HepG2 (cell line): ENCODE data around the gene VAT1L. TPM values are rescaled to one million over a fixed set of nuclear protein-coding genes. Genes with fewer than 3 reads are reported as not detected.

Source experiments
- AHDC1 ChIP-seq: sonication (generic); formaldehyde crosslinking; IDR thresholded peaks from 2 replicates; pipeline ENCODE4 v1.5.1; 2020; ENCODE audit warnings: mild to moderate bottlenecking, missing genetic modification reagents, borderline replicate concordance
- ARNTL ChIP-seq: sonication (generic); formaldehyde crosslinking; IDR thresholded peaks from 2 replicates; pipeline ENCODE4 v1.4.0; 2020; ENCODE audit warnings: mild to moderate bottlenecking, missing genetic modification reagents
- FOXO1 ChIP-seq: sonication (generic); formaldehyde crosslinking; IDR thresholded peaks from 2 replicates; pipeline ENCODE4 v1.4.0; 2020; ENCODE audit warnings: missing genetic modification reagents
- FOXP4 ChIP-seq: sonication (generic); formaldehyde crosslinking; IDR thresholded peaks from 2 replicates; pipeline ENCODE4 v1.4.0; 2020; ENCODE audit warnings: missing genetic modification reagents
- HCFC1 ChIP-seq: fragments of 150-350 bp; IDR thresholded peaks from 2 replicates; pipeline ENCODE4 v1.6.1; 2014; ENCODE audit warnings: low read depth, low read length
- KAT7 ChIP-seq: IDR thresholded peaks from 2 replicates; pipeline ENCODE4 v1.6.1; 2018; ENCODE audit warnings: borderline replicate concordance, missing compliant biosample characterization
- NFE2L2 ChIP-seq: fragments of 150-350 bp; IDR thresholded peaks from 2 replicates; pipeline ENCODE4 v1.6.1; 2014; ENCODE audit warnings: low read length
- NR1H2 ChIP-seq: sonication (generic); formaldehyde crosslinking; IDR thresholded peaks from 2 replicates; pipeline ENCODE4 v1.8.1; 2022; ENCODE audit warnings: low read depth, missing genetic modification reagents, borderline replicate concordance
- PITX1 ChIP-seq: sonication (generic); formaldehyde crosslinking; IDR thresholded peaks from 2 replicates; pipeline ENCODE4 v1.5.1; 2020; ENCODE audit warnings: mild to moderate bottlenecking, missing genetic modification reagents
- RBM39 ChIP-seq: fragments of 200-400 bp; formaldehyde crosslinking; IDR thresholded peaks from one replicate; pipeline ENCODE4 v1.6.1; 2018; ENCODE audit warnings: antibody characterized with exemption, mild to moderate bottlenecking, low read depth, low read length; ENCODE audit not compliant: poor library complexity, severe bottlenecking
- REXO4 ChIP-seq: sonication (generic); formaldehyde crosslinking; IDR thresholded peaks from 2 replicates; pipeline ENCODE4 v1.8.0; 2022; ENCODE audit warnings: missing genetic modification reagents, mild to moderate bottlenecking, borderline replicate concordance
- SMAD9 ChIP-seq: sonication (generic); formaldehyde crosslinking; IDR thresholded peaks from 2 replicates; pipeline ENCODE4 v1.5.1; 2020; ENCODE audit warnings: mild to moderate bottlenecking, missing genetic modification reagents
- ZNF567 ChIP-seq: sonication (generic); formaldehyde crosslinking; IDR thresholded peaks from 2 replicates; pipeline ENCODE4 v1.8.1; 2023; ENCODE audit warnings: mild to moderate bottlenecking, missing genetic modification reagents, borderline replicate concordance
- ZNF746 ChIP-seq: sonication (generic); formaldehyde crosslinking; IDR thresholded peaks from 2 replicates; pipeline ENCODE4 v1.8.0; 2022; ENCODE audit warnings: mild to moderate bottlenecking, missing genetic modification reagents
- polyA plus RNA-seq, 8 experiments: library from polyadenylated mRNA; depleted of rRNA in 3 of 8; stranded (reverse) in 7 of 8; unstranded in 1 of 8; fragments of >200 nt; fragmentation: Illumina TruSeq in 4 of 8; extraction: Trizol in 4 of 8; gene quantifications; 2 replicates each; pipeline versions ENCODE4 v1.2.1 to v1.2.3, GENCODE V29; 2011 to 2016; ENCODE audit warnings: low read depth in 4 of 8, missing spikeins in 1 of 8, mixed read lengths in 1 of 8; ENCODE audit not compliant: insufficient read depth in 1 of 8
- total RNA-seq, 5 experiments: library from RNA; depleted of rRNA; stranded (reverse); fragments of >200 nt; fragmentation: Illumina TruSeq; extraction: Trizol; gene quantifications; 2 replicates each; pipeline ENCODE4 v1.2.3, GENCODE V29; 2016; ENCODE audit warnings: low read depth in 1 of 5
- TF ChIP-seq, protein P1 (sequence below): sonication (generic); formaldehyde crosslinking; IDR thresholded peaks from 2 replicates; pipeline ENCODE4 v1.8.1; 2023; ENCODE audit warnings: mild to moderate bottlenecking, missing genetic modification reagents, borderline replicate concordance
- TF ChIP-seq, protein P2 (sequence below): sonication (generic); IDR thresholded peaks from 2 replicates; pipeline ENCODE4 v1.6.1; 2016; ENCODE audit warnings: low read depth, borderline replicate concordance
- TF ChIP-seq, protein P3 (sequence below): sonication (generic); formaldehyde crosslinking; IDR thresholded peaks from 2 replicates; pipeline ENCODE4 v1.5.1; 2020; ENCODE audit warnings: missing genetic modification reagents, mild to moderate bottlenecking, borderline replicate concordance

Gene VAT1L
- total and polyA plus RNA-seq, 2 of the 13 experiments (the other 11 are each of a cell fraction or from before 2014, with no cell fraction given) = not detected

GRCh38 chr16:77785373-77785764, 3.0 kb upstream of the VAT1L start (continued):
- TF ChIP-seq AHDC1 (CRISPR knock-in tag) (peak; percentile 59; the same call in 1 of the 2 replicates), PITX1 (peak; percentile 37; the same call in 1 of the 2 replicates), SMAD9 (CRISPR knock-in tag) (no peak), HCFC1 (no peak), REXO4 (no peak), FOXO1 (CRISPR knock-in tag) (no peak), ZNF746 (CRISPR knock-in tag) (no peak), ARNTL (CRISPR knock-in tag) (no peak), KAT7 (CRISPR knock-in tag) (no peak), NFE2L2 (no peak), RBM39 (no peak), NR1H2 (no peak), FOXP4 (CRISPR knock-in tag) (0 out of 2 replicates have a peak, but pooled peaks have one; percentile 25), ZNF567 (CRISPR knock-in tag) (no peak)
- TF ChIP-seq, protein P1, sequence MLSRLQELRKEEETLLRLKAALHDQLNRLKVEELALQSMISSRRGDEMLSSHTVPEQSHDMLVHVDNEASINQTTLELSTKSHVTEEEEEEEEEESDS (CRISPR knock-in tag) = no peak
- TF ChIP-seq, protein P2, sequence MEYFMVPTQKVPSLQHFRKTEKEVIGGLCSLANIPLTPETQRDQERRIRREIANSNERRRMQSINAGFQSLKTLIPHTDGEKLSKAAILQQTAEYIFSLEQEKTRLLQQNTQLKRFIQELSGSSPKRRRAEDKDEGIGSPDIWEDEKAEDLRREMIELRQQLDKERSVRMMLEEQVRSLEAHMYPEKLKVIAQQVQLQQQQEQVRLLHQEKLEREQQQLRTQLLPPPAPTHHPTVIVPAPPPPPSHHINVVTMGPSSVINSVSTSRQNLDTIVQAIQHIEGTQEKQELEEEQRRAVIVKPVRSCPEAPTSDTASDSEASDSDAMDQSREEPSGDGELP = no peak
- TF ChIP-seq, protein P3, sequence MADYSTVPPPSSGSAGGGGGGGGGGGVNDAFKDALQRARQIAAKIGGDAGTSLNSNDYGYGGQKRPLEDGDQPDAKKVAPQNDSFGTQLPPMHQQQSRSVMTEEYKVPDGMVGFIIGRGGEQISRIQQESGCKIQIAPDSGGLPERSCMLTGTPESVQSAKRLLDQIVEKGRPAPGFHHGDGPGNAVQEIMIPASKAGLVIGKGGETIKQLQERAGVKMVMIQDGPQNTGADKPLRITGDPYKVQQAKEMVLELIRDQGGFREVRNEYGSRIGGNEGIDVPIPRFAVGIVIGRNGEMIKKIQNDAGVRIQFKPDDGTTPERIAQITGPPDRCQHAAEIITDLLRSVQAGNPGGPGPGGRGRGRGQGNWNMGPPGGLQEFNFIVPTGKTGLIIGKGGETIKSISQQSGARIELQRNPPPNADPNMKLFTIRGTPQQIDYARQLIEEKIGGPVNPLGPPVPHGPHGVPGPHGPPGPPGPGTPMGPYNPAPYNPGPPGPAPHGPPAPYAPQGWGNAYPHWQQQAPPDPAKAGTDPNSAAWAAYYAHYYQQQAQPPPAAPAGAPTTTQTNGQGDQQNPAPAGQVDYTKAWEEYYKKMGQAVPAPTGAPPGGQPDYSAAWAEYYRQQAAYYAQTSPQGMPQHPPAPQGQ (CRISPR knock-in tag) = no peak
